ENCODE data around the gene CDIP1. TPM values are rescaled to one million over a fixed set of nuclear protein-coding genes. Genes with fewer than 3 reads are reported as not detected.

Gene CDIP1
- total RNA-seq, 2 experiments from 2014 or later: 13.5 to 34.2 TPM

DNA sequence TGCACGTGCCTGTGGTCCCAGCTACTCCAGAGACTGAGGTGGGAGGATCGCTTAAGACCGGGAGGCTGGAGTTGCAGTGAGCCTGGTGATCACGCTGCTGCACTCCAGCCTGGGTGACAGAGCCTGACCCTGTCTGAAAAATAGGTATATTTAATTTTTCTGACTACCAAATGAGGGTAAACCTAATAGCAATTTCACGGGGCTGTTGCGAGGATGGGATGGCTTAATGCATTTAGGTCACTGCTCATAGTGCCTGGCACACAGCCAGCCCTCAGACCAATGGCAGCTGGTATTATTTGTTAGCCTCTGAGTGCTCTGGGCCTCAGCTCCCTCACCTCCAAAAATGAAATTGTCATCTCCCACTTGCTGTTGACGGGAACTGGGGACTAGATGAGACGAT, 5.9 kb upstream of the CDIP1 start:
- Histone ChIP-seq H3K27ac (ENCODE audit: low read depth, low read length, poor library complexity, severe bottlenecking) (no peak overlapping the region), H3K4me2 (ENCODE audit: low read length) (no peak overlapping the region), H3K9me2 (ENCODE audit: insufficient read depth, low read length) (no peaks in the 10 kb centered on the region), H3K4me3 (ENCODE audit: low read depth, low read length, poor library complexity, severe bottlenecking) (no peak overlapping the region), H3K79me2 (ENCODE audit: insufficient read depth, low read depth, low read length) (no peaks in the 10 kb centered on the region), H2AFZ (ENCODE audit: low read length) (no peak overlapping the region), H4K20me1 (ENCODE audit: insufficient read depth, low read length) (no peaks in the 10 kb centered on the region), H3K36me3 (ENCODE audit: insufficient read depth, low read length) (no peaks in the 10 kb centered on the region; the same call in 1 of the 2 replicates), H3K9me3 (ENCODE audit: low read length) (peaks cover 10% of the 10 kb centered on the region), H3K4me1 (ENCODE audit: insufficient read depth, low read length, poor library complexity, severe bottlenecking) (peaks cover 27% of the 10 kb centered on the region)
- CTCF ChIA-PET (ENCODE audit: unreplicated experiment): no interaction called here
- no peak for TF ChIP-seq EZH2phosphoT487 (IDR thresholded peaks at IDR 0.05; ENCODE audit: borderline replicate concordance, low read depth, low read length)
- TF ChIP-seq, protein P1, sequence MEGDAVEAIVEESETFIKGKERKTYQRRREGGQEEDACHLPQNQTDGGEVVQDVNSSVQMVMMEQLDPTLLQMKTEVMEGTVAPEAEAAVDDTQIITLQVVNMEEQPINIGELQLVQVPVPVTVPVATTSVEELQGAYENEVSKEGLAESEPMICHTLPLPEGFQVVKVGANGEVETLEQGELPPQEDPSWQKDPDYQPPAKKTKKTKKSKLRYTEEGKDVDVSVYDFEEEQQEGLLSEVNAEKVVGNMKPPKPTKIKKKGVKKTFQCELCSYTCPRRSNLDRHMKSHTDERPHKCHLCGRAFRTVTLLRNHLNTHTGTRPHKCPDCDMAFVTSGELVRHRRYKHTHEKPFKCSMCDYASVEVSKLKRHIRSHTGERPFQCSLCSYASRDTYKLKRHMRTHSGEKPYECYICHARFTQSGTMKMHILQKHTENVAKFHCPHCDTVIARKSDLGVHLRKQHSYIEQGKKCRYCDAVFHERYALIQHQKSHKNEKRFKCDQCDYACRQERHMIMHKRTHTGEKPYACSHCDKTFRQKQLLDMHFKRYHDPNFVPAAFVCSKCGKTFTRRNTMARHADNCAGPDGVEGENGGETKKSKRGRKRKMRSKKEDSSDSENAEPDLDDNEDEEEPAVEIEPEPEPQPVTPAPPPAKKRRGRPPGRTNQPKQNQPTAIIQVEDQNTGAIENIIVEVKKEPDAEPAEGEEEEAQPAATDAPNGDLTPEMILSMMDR (conservative IDR thresholded peaks at IDR 0.05; ENCODE audit: low read length): no peak
- intact Hi-C loops (cut with micrococcal nuclease; ENCODE audit: unreplicated experiment): no loop called here
- DNase-seq (ENCODE audit: low spot score): no peak
- no TSS peak for BruUV-seq (replicated peaks)
- POLR2A ChIA-PET: interaction anchor here (0.6 to 1.5 kb wide), 2 partner anchors 29 to 72 kb away, joined by 3 read pairs; no protein-coding TSS in a partner anchor

- Histone ChIP-seq H3K27ac (ENCODE audit: low read depth, low read length, poor library complexity, severe bottlenecking) (no peak overlapping the region), H3K4me1 (ENCODE audit: insufficient read depth, low read length, poor library complexity, severe bottlenecking) (peaks cover 20% of the 10 kb centered on the region), H3K4me3 (ENCODE audit: low read depth, low read length, poor library complexity, severe bottlenecking) (no peak overlapping the region), H2AFZ (ENCODE audit: low read length) (no peak overlapping the region), H3K9me2 (ENCODE audit: insufficient read depth, low read length) (no peaks in the 10 kb centered on the region), H3K79me2 (ENCODE audit: insufficient read depth, low read depth, low read length) (no peaks in the 10 kb centered on the region), H3K9me3 (ENCODE audit: low read length) (peaks cover 16% of the 10 kb centered on the region), H3K36me3 (ENCODE audit: insufficient read depth, low read length) (no peaks in the 10 kb centered on the region; the same call in 1 of the 2 replicates), H3K4me2 (ENCODE audit: low read length) (no peak overlapping the region), H4K20me1 (ENCODE audit: insufficient read depth, low read length) (no peaks in the 10 kb centered on the region)
- BruUV-seq (replicated peaks): no TSS peak
- intact Hi-C loops (cut with micrococcal nuclease; ENCODE audit: unreplicated experiment): no loop called here
- DNase-seq (ENCODE audit: low spot score): no peak
- TF ChIP-seq, protein P1 (conservative IDR thresholded peaks at IDR 0.05; ENCODE audit: low read length): no peak
- TF ChIP-seq EZH2phosphoT487 (IDR thresholded peaks at IDR 0.05; ENCODE audit: borderline replicate concordance, low read depth, low read length): no peak
- POLR2A ChIA-PET: interaction anchor here (0.8 to 1.6 kb wide), 3 partner anchors 10 to 12 kb away, joined by 3 to 4 read pairs (median 3); no protein-coding TSS in a partner anchor
- CTCF ChIA-PET (ENCODE audit: unreplicated experiment): no interaction called here
Observed at GRCh38 chr16:4539716-4540284, 1.2 kb upstream of the CDIP1 start.

All from OCI-LY7 (cell line).